Neural cell (in vitro differentiated cells): Measurements from ENCODE around the gene TXN2. TPM values are rescaled to one million over a fixed set of nuclear protein-coding genes. Genes with fewer than 3 reads are reported as not detected.

Experiments
- H2AFZ ChIP-seq: fragments of 200-600, 300-800 bp; sonication (generic), shearing (Covaris generic); 2 replicates; pipeline ENCODE4 v1.6.0; 2014; ENCODE audit warnings: low read depth, mild to moderate bottlenecking, antibody characterized with exemption, low read length, moderate library complexity
- H3F3A ChIP-seq: fragments of 200-600 bp; shearing (Covaris generic); 2 replicates; pipeline ENCODE4 v1.6.1; 2016; ENCODE audit warnings: mild to moderate bottlenecking, moderate library complexity, mixed read lengths, antibody characterized with exemption, low read length; ENCODE audit not compliant: insufficient read depth, poor library complexity, severe bottlenecking
- H3K27ac ChIP-seq: fragments of 200-600, 300-800 bp; sonication (generic), shearing (Covaris generic); 2 replicates; pipeline ENCODE4 v1.5.1; 2014; ENCODE audit warnings: mild to moderate bottlenecking, low read length, moderate library complexity
- H3K27me3 ChIP-seq: fragments of 300-800, 200-600 bp; sonication (generic), shearing (Covaris generic); 2 replicates; pipeline ENCODE4 v1.6.0; 2014; ENCODE audit warnings: mild to moderate bottlenecking, low read depth, low read length, moderate library complexity; ENCODE audit not compliant: insufficient read depth
- H3K36me3 ChIP-seq: fragments of 300-800, 200-600 bp; sonication (generic), shearing (Covaris generic); 2 replicates; pipeline ENCODE4 v1.5.1; 2014; ENCODE audit warnings: mild to moderate bottlenecking, antibody characterized with exemption, low read length, moderate library complexity; ENCODE audit not compliant: insufficient read depth
- H3K4me2 ChIP-seq: fragments of 300-800, 200-600 bp; sonication (generic), shearing (Covaris generic); 2 replicates; pipeline ENCODE4 v1.6.0; 2014; ENCODE audit warnings: mild to moderate bottlenecking, low read length
- H3K4me3 ChIP-seq: fragments of 300-800, 200-600 bp; sonication (generic), shearing (Covaris generic); 2 replicates; pipeline ENCODE4 v1.5.1; 2014; ENCODE audit warnings: mild to moderate bottlenecking, low read length, moderate library complexity
- H3K79me2 ChIP-seq: fragments of 200-600 bp; shearing (Covaris generic); replicated peaks from 2 replicates; pipeline ENCODE4 v1.6.0; 2014; ENCODE audit warnings: mild to moderate bottlenecking, low read length, moderate library complexity; ENCODE audit not compliant: insufficient read depth
- H3K9ac ChIP-seq: fragments of 300-800, 200-600 bp; sonication (generic), shearing (Covaris generic); 2 replicates; pipeline ENCODE4 v1.6.1; 2016; ENCODE audit warnings: mild to moderate bottlenecking, low read length, mixed read lengths
- H3K9me2 ChIP-seq: fragments of 200-600 bp; shearing (Covaris generic); 2 replicates; pipeline ENCODE4 v1.6.1; 2016; ENCODE audit warnings: mild to moderate bottlenecking, low read length, mixed read lengths; ENCODE audit not compliant: insufficient read depth
- H3K9me3 ChIP-seq: fragments of 200-600, 300-800 bp; sonication (generic), shearing (Covaris generic); 2 replicates; pipeline ENCODE4 v1.6.1; 2016; ENCODE audit warnings: mild to moderate bottlenecking, mixed run types, low read length, moderate library complexity, mixed read lengths
- H4K20me1 ChIP-seq: fragments of 200-600 bp; shearing (Covaris generic); 2 replicates; pipeline ENCODE4 v1.6.1; 2016; ENCODE audit warnings: mild to moderate bottlenecking, mixed run types; ENCODE audit not compliant: insufficient read depth
- CTCF ChIP-seq: fragments of 450-650 bp; IDR thresholded peaks from 2 replicates; pipeline ENCODE4 v1.5.1; 2014; ENCODE audit warnings: antibody characterized with exemption, mild to moderate bottlenecking, moderate library complexity; ENCODE audit not compliant: poor library complexity, severe bottlenecking
- EP300 ChIP-seq: fragments of 450-650 bp; conservative IDR thresholded peaks from 2 replicates; pipeline ENCODE4 v1.6.1; 2014; ENCODE audit warnings: antibody characterized with exemption, mild to moderate bottlenecking, moderate library complexity; ENCODE audit not compliant: poor library complexity, severe bottlenecking
- EZH2 ChIP-seq: fragments of 200-600, 300-800 bp; shearing (Covaris generic), sonication (generic); IDR thresholded peaks from 2 replicates; pipeline ENCODE4 v1.6.1; 2014; ENCODE audit warnings: antibody characterized with exemption, low read length, borderline replicate concordance, mild to moderate bottlenecking; ENCODE audit not compliant: insufficient read depth, poor library complexity, severe bottlenecking
- MXI1 ChIP-seq: fragments of 450-650 bp; conservative IDR thresholded peaks from 2 replicates; pipeline ENCODE4 v1.6.1; 2014; ENCODE audit warnings: antibody characterized with exemption, mild to moderate bottlenecking; ENCODE audit not compliant: poor library complexity, severe bottlenecking
- POLR2AphosphoS5 ChIP-seq: IDR thresholded peaks from 2 replicates; pipeline ENCODE4 v1.6.1; 2012
- RAD21 ChIP-seq: fragments of 450-650 bp; conservative IDR thresholded peaks from 2 replicates; pipeline ENCODE4 v1.6.1; 2014; ENCODE audit warnings: antibody characterized with exemption, mild to moderate bottlenecking, moderate library complexity
- REST ChIP-seq: IDR thresholded peaks from 2 replicates; pipeline ENCODE4 v1.6.1; 2012; ENCODE audit warnings: borderline replicate concordance
- SMC3 ChIP-seq: fragments of 450-650 bp; conservative IDR thresholded peaks from 2 replicates; pipeline ENCODE4 v1.6.1; 2014; ENCODE audit warnings: antibody characterized with exemption, mild to moderate bottlenecking, moderate library complexity; ENCODE audit not compliant: poor library complexity
- TAF1 ChIP-seq: IDR thresholded peaks from 2 replicates; pipeline ENCODE4 v1.6.1; 2012; ENCODE audit warnings: low read depth
- polyA plus RNA-seq: library from polyadenylated mRNA; depleted of rRNA; stranded (reverse); fragments of >200 nt; gene quantifications from 2 replicates; pipeline ENCODE4 v1.2.3, GENCODE V29; 2014

Gene TXN2
- polyA plus RNA-seq, 1 donor from 2014 or later, result 26.2 TPM

GRCh38 chr22:36433318-36434231 lies 47.9 kb downstream of the TXN2 start:
- H3K4me2 ChIP-seq, result no peak overlapping the region
- H3K79me2 ChIP-seq, result no peaks in the 10 kb centered on the region
- H3F3A ChIP-seq, result no peaks in the 10 kb centered on the region
- no peaks in the 10 kb centered on the region for H3K9me3 ChIP-seq
- H3K36me3 ChIP-seq, result no peaks in the 10 kb centered on the region
- H3K27ac ChIP-seq, result no peak overlapping the region
- H3K4me3 ChIP-seq, result no peak overlapping the region
- no peak overlapping the region for H3K9ac ChIP-seq
- H3K27me3 ChIP-seq, result no peaks in the 10 kb centered on the region
- no peaks in the 10 kb centered on the region for H3K9me2 ChIP-seq
- H2AFZ ChIP-seq, result no peak overlapping the region
- TF ChIP-seq REST (no peak), CTCF (no peak), POLR2AphosphoS5 (no peak), EZH2 (no peak), EP300 (no peak), MXI1 (no peak), RAD21 (no peak), TAF1 (no peak), SMC3 (no peak)
- no peaks in the 10 kb centered on the region for H4K20me1 ChIP-seq

- Histone ChIP-seq H3K9me2 (no peaks in the 10 kb centered on the region), H3K4me2 (no peak overlapping the region), H3K27me3 (no peaks in the 10 kb centered on the region), H2AFZ (no peak overlapping the region), H4K20me1 (no peaks in the 10 kb centered on the region), H3K36me3 (no peaks in the 10 kb centered on the region), H3K4me3 (no peak overlapping the region), H3K27ac (no peak overlapping the region), H3K9ac (no peak overlapping the region), H3K9me3 (no peaks in the 10 kb centered on the region), H3F3A (no peaks in the 10 kb centered on the region), H3K79me2 (no peaks in the 10 kb centered on the region)
- TF ChIP-seq POLR2AphosphoS5, result no peak
- TF ChIP-seq SMC3, result no peak
- no peak for TF ChIP-seq EZH2
- TF ChIP-seq MXI1, result no peak
- TF ChIP-seq REST, result no peak
- TF ChIP-seq CTCF, result no peak
- no peak for TF ChIP-seq EP300
- no peak for TF ChIP-seq TAF1
- no peak for TF ChIP-seq RAD21
Observed at GRCh38 chr22:36432592-36433317, 48.7 kb downstream of the TXN2 start.
